Measurements from ENCODE around the gene CCT6B. TPM values are rescaled to one million over a fixed set of nuclear protein-coding genes. Genes with fewer than 3 reads are reported as not detected.
"Not testable (repeated sequence)": the region's sequence is repeated elsewhere in the genome, so short reads cannot be mapped to it uniquely, and the experiment has no call there.

CCT6B gene
- total RNA-seq, 1 experiment from 2014 or later = 1.7 TPM

DNA sequence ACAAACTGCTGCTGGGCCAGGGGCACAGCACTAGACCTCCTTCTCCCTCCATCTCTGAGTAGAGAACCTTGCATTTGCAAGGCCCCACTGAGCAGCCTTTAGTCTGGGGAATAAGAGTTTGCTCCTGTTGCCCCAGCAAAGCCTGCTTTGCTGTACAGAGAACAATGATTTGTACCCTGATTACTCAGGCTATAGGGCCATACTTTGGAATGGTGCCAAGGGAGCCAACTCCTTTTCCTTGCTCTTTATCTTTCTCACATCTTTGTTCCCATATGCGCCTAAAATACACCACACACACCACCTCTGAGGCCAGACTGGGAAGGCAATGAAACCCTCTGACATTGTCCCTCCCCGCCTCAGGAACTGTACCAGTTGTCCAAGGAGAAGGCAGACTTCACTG, 40.3 kb upstream of the CCT6B start:
- no peak overlapping the region for H2BK15ac ChIP-seq (ENCODE audit: low read depth, low read length)
- H3K27ac Mint-ChIP-seq = peak overlapping the region in 1 of 3 experiments; percentile 31; a peak in 2 of 7 replicates
- H2BK120ac ChIP-seq (ENCODE audit: low read depth, low read length, poor library complexity, severe bottlenecking) = no peak overlapping the region
- H4K91ac ChIP-seq (ENCODE audit: insufficient read length, low read depth, low read length) = no peak overlapping the region
- no peaks in the 10 kb centered on the region for H4K20me1 ChIP-seq (ENCODE audit: control insufficient read depth, insufficient read depth, insufficient read length)
- no peaks in the 10 kb centered on the region for H3K9me3 Mint-ChIP-seq
- no peak overlapping the region for H3K27ac ChIP-seq (ENCODE audit: insufficient read length, low read depth, low read length)
- no peak overlapping the region for H4K8ac ChIP-seq (replicated peaks; ENCODE audit: insufficient read length, low read depth, low read length)
- no peaks in the 10 kb centered on the region for H3K23me2 ChIP-seq (ENCODE audit: insufficient read length, low read depth, low read length, poor library complexity, severe bottlenecking)
- H2AK5ac ChIP-seq (ENCODE audit: insufficient read length, low read length) = no peak overlapping the region
- no peak overlapping the region for H2BK5ac ChIP-seq (ENCODE audit: insufficient read length, low read length)
- peaks cover 27 to 99% (median 91%) of the 10 kb centered on the region in 3 experiments for H3K36me3 Mint-ChIP-seq (ENCODE audit: insufficient read depth in 1 of 3, low read depth in 3 of 3)
- H3K23ac ChIP-seq (ENCODE audit: insufficient read length, low read depth, low read length) = no peak overlapping the region
- no peak overlapping the region for H3K18ac ChIP-seq (ENCODE audit: insufficient read length, low read depth, low read length)
- H3K14ac ChIP-seq (ENCODE audit: insufficient read depth, low read length) = no peak overlapping the region
- no peak for DNase-seq
- H3K56ac ChIP-seq (ENCODE audit: insufficient read length, low read depth, low read length) = no peak overlapping the region
- WGBS (ENCODE audit: extremely low coverage, insufficient read length, low lambda C conversion rate) = no CpG with 5 or more reads among the region's 2 CpGs
- H3K79me2 ChIP-seq (ENCODE audit: insufficient read depth, low read length) = no peaks in the 10 kb centered on the region
- no peak overlapping the region for H3K9ac ChIP-seq (ENCODE audit: extremely low read depth, insufficient read length, low read length)
- H3K4me3 Mint-ChIP-seq = no peak overlapping the region
- TF ChIP-seq, protein P1, sequence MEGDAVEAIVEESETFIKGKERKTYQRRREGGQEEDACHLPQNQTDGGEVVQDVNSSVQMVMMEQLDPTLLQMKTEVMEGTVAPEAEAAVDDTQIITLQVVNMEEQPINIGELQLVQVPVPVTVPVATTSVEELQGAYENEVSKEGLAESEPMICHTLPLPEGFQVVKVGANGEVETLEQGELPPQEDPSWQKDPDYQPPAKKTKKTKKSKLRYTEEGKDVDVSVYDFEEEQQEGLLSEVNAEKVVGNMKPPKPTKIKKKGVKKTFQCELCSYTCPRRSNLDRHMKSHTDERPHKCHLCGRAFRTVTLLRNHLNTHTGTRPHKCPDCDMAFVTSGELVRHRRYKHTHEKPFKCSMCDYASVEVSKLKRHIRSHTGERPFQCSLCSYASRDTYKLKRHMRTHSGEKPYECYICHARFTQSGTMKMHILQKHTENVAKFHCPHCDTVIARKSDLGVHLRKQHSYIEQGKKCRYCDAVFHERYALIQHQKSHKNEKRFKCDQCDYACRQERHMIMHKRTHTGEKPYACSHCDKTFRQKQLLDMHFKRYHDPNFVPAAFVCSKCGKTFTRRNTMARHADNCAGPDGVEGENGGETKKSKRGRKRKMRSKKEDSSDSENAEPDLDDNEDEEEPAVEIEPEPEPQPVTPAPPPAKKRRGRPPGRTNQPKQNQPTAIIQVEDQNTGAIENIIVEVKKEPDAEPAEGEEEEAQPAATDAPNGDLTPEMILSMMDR (conservative IDR thresholded peaks at IDR 0.05) = no peak
- H4K5ac ChIP-seq (ENCODE audit: insufficient read length, low read depth, low read length) = no peak overlapping the region
- no peaks in the 10 kb centered on the region for H3K4me1 ChIP-seq (ENCODE audit: insufficient read depth, low read length)
- H3T11ph ChIP-seq (ENCODE audit: low read length) = no peak overlapping the region
- H3K4ac ChIP-seq (ENCODE audit: low read depth, low read length) = no peak overlapping the region
- H3K9me3 ChIP-seq (ENCODE audit: control insufficient read depth, low read depth, low read length) = no peaks in the 10 kb centered on the region
- no peaks in the 10 kb centered on the region for H3K79me1 ChIP-seq (ENCODE audit: insufficient read depth, low read depth, low read length, poor library complexity, severe bottlenecking)
- H3K27me3 Mint-ChIP-seq (ENCODE audit: low read depth) = no peaks in the 10 kb centered on the region
- no peaks in the 10 kb centered on the region for H3K4me1 Mint-ChIP-seq
- no peak overlapping the region for H2AFZ ChIP-seq (ENCODE audit: low read length)
- H2BK20ac ChIP-seq (ENCODE audit: low read depth, low read length, poor library complexity, severe bottlenecking) = no peak overlapping the region
- no peaks in the 10 kb centered on the region for H3K27me3 ChIP-seq (ENCODE audit: insufficient read depth, low read length)
- no peak overlapping the region for H3K4me2 ChIP-seq (ENCODE audit: insufficient read depth, insufficient read length, low read length)
- no peak overlapping the region for H2BK12ac ChIP-seq (ENCODE audit: insufficient read length, low read depth, low read length)

DNA sequence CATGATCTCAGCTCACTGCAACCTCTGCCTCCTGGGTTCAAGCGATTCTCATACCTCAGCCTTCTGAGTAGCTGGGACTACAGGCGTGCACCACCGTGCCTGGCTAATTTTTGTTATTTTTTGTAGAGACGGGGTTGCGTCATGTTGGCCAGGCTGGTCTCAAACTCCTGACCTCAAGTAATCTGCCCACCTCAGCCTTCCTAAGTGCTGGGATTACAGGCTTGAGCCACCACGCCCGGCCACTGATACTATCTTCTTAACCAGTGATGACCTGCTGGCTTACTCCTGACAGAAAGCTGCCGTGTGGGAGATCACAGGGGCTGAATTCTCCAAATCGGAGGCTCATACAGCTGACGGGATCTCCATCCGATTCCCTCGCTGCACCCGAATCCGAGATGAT, 39.7 kb upstream of the CCT6B start:
- H3K56ac ChIP-seq (ENCODE audit: insufficient read length, low read depth, low read length); H3K27me3 Mint-ChIP-seq (ENCODE audit: low read depth); H3K9me3 Mint-ChIP-seq; H3K18ac ChIP-seq (ENCODE audit: insufficient read length, low read depth, low read length); H3T11ph ChIP-seq (ENCODE audit: low read length); H3K79me1 ChIP-seq (ENCODE audit: insufficient read depth, low read depth, low read length, poor library complexity, severe bottlenecking); H3K23me2 ChIP-seq (ENCODE audit: insufficient read length, low read depth, low read length, poor library complexity, severe bottlenecking); H3K27ac ChIP-seq (ENCODE audit: insufficient read length, low read depth, low read length); H3K9me3 ChIP-seq (ENCODE audit: control insufficient read depth, low read depth, low read length); DNase-seq; H3K27me3 ChIP-seq (ENCODE audit: insufficient read depth, low read length); H4K5ac ChIP-seq (ENCODE audit: insufficient read length, low read depth, low read length); H3K4me2 ChIP-seq (ENCODE audit: insufficient read depth, insufficient read length, low read length); H2BK12ac ChIP-seq (ENCODE audit: insufficient read length, low read depth, low read length); H4K20me1 ChIP-seq (ENCODE audit: control insufficient read depth, insufficient read depth, insufficient read length); H3K4me3 Mint-ChIP-seq; H3K27ac Mint-ChIP-seq; H2BK5ac ChIP-seq (ENCODE audit: insufficient read length, low read length); H2AFZ ChIP-seq (ENCODE audit: low read length); H3K4ac ChIP-seq (ENCODE audit: low read depth, low read length); H3K14ac ChIP-seq (ENCODE audit: insufficient read depth, low read length); H4K8ac ChIP-seq (replicated peaks; ENCODE audit: insufficient read length, low read depth, low read length); H4K91ac ChIP-seq (ENCODE audit: insufficient read length, low read depth, low read length); H3K9ac ChIP-seq (ENCODE audit: extremely low read depth, insufficient read length, low read length); H2BK15ac ChIP-seq (ENCODE audit: low read depth, low read length); H2AK5ac ChIP-seq (ENCODE audit: insufficient read length, low read length); H2BK120ac ChIP-seq (ENCODE audit: low read depth, low read length, poor library complexity, severe bottlenecking); H3K79me2 ChIP-seq (ENCODE audit: insufficient read depth, low read length); H3K4me1 ChIP-seq (ENCODE audit: insufficient read depth, low read length); H3K4me1 Mint-ChIP-seq; H3K23ac ChIP-seq (ENCODE audit: insufficient read length, low read depth, low read length); H2BK20ac ChIP-seq (ENCODE audit: low read depth, low read length, poor library complexity, severe bottlenecking): not testable (repeated sequence)
- peaks cover 33 to 99% (median 95%) of the 10 kb centered on the region in 3 experiments for H3K36me3 Mint-ChIP-seq (ENCODE audit: insufficient read depth in 1 of 3, low read depth in 3 of 3)
- WGBS (ENCODE audit: extremely low coverage, insufficient read length, low lambda C conversion rate) = no CpG with 5 or more reads among the region's 14 CpGs

Measured in H9 (cell line).